MV-4-11 (cell line): ENCODE results near the gene SLC6A5.

Experiments used
- DNase-seq: peaks from one replicate; lab custom pipeline; 2025; lab: John Stamatoyannopoulos, UW

The SLC6A5 gene

DNA sequence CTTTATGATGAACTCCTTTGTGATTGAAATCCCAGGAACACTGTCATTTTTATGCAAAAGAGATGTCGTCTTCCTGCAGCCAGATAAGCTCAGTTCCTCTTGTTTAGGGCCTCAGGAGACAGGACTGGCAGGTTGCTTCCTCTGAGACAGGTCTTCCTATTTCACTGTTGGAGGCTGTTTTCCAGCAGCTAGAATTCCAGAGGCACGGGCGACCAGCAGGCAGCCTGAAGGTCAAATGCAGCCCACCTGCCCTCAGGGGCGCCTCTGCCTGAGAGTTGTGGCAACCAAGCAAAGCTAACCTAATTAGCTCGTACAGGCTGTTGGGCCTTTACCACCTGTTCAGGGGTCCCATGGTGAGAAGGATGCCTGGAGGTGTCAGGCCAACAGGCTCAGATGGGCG lies 22.3 kb downstream of the SLC6A5 start:
- DNase-seq: no peak

DNA sequence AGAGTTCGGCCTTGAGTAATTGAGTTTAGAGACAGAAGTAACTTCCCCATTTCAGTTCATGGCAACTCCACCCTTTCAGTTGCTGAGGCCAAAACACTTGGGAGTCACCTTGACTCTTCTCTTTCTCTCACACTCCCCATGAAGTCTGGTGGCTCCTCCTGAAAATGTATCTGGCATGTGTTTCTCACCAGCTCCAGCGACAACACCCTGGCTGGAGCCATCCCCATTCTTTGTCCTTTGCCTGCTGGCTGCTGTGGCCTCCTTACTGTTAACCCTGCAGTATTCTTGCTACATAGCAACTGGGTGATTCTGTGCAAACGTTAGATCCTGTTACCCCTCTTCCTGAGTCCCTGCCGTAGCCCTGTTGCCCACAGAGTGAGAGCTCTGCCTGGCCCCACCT lies 23.8 kb downstream of the SLC6A5 start:
- peak; percentile 62 for DNase-seq

DNA sequence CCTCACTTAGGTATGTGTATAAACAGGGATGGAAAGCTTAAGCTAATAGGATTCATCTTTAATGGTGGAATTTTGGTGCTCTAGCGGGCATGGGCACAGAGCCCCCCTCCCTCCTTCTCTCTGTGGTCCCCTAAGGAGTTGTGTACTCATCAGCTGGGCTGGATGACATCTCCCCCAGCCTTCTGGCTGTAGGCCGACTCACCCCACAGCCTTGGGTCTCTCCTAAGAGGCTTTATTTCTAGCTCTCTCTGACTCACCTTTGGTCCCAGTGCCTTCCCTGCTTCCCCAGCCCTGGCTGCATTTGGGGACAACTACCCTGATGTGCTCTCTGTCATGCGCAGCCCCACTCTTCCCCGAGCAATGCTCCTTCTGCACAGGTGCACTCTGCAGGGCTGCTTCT lies 26.9 kb downstream of the SLC6A5 start:
- DNase-seq: no peak

DNA sequence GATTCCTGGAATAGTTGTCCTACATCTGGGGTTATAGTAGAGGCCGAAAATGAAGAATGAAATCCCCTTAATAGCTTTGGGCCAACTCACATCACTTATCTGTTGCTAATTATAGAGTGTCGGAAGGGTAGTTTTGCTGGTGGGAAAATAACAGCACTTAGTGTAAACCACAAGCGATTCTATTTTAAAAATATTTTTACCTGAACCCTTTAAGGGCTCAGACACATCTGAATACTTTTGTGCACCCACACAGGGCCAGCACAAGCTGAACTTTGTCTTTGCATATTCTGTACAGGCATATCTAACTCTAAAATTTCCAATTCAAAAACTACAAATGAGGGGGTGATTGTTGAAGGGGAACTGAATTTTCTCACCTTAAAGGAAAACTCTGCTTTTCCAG lies 27.6 kb downstream of the SLC6A5 start:
- DNase-seq: no peak

DNA sequence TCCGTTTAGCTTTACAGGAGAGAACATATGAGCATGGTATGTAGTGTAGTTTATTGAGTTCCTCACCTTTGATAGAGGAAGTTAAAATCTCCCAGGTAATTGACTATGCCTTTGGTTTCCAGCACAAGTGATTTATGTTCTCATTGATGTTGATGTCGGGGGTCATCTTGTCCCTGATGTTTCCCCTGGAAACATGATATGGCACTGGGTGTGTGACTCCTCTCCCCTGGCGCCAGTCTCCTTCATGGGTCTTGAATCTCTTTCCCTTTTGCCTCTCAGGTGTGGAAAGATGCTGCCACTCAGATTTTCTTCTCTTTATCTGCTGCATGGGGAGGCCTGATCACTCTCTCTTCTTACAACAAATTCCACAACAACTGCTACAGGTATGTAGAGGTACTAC lies 28.3 kb downstream of the SLC6A5 start:
- no peak for DNase-seq

DNA sequence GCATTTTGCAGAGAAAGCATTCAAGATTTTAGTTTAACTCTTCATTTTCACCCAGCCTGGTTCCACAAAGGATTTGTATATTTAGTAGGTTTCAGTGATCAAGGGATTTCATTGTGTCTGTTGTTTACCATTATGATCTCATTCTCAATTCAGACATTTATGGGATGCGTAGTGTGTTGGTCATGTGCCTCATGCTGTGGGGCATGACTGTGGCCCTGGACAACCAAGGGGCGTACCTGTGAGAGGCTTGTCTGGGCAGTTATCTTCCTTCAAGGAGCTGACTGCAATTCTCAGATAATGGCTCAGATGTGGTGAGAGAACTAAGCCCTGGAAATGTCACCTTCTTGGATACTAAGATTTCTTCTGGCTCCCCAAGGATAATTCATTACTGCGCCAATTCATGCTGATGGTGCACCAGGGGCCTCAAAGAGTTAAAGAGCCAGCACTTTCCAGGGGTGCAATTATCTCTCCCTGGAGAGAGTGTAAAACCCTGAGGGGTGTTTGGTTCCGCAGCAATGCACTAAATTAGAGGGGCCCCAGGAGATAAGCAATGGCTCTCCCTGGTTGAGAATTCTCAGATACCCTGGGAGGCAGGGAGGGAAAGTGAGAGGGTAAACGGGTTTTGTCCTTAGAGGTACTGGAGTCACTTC lies 32.2 kb downstream of the SLC6A5 start:
- no peak for DNase-seq

DNA sequence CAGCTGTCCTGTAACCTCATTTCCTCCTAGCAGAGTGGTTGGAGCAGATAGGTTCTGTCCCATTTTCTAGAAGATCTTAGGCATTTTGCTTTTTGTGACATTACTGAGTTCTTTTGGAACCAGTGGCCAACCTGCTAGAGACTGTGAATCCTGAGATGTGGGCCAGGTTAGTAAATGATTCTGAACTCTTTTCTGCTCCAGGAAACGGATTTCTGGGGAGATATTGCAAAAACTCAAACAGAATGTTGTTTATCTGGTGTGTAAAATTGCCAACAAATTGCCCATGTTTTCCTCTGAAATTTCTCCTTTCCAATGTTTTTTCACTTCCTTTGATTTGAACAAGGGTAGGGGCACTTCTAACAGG lies 32.7 kb downstream of the SLC6A5 start:
- no peak for DNase-seq

DNA sequence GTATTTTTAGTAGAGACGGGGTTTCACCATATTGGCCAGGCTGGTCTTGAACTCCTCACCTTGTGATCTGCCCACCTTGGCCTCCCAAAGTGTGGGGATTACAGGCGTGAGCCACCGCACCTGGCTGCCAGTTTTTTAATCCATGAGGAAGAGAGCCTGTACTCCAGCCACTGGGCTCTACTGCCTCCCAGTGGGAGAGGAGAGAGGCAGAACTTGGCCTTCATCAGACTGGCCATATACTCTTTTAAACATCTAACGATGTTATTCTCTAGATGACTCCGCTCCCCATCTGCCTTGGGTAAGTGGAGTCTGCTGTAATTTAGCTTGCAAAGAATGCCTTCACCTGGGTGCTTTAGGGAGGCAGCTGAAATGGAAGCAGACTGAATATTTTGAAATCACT lies 34.6 kb downstream of the SLC6A5 start:
- DNase-seq: no peak

DNA sequence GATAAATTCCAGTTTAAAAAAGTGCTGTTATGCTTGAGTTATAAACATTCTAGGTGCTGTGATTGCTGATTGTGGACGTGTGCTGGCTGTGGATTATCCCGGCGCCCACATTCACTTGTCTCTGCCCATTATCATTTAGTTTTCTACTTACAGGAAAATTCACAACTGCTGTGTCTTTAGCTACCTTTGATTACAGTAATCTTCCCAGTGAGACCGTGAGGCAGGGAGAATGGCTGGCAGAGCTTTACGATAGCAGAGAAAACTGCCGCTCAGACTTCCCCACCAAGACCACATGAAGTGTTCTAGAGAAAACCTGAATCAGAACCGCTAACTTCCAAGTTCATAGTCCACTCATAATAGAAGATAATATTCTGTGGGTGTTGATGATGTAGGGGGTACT lies 35.4 kb downstream of the SLC6A5 start:
- no peak for DNase-seq

DNA sequence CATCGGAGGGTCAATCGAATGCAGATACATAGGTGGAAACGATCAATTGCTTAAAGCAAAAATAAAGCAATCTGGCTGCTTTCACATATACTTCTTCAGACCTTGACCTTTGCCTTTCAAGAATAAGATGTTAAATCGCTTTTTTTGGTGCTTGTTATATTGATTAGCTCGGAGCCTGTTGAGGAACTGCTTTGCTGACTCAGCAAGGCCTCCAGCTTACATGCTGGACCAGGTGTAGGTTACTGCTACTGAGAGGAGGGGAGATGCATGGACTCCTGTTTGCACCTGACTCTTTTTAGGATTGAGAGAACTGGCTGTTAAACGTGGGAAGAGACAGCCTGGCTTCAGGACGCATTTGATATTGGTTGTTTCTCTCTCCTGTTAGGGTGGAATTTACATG lies 38.7 kb downstream of the SLC6A5 start:
- DNase-seq: no peak

DNA sequence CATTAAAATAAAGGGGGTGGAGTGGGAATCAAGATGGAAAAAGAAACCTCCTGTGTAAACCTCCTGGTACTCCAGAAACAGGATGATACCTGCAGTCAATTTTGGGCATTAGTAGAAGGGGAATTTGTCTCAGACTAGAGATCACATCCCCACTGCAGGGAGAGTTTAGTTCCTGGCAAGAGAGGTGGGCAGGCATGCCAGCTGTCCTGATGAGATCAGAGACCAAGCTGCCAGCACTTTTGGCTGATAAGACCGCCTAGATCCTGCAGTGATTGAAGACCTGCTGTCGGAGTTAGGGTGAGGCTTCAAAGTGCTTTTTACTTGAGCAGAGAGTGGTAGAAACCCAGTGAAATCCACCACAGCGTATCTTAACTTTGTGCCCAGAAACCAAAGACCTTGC lies 40.3 kb downstream of the SLC6A5 start:
- no peak for DNase-seq

DNA sequence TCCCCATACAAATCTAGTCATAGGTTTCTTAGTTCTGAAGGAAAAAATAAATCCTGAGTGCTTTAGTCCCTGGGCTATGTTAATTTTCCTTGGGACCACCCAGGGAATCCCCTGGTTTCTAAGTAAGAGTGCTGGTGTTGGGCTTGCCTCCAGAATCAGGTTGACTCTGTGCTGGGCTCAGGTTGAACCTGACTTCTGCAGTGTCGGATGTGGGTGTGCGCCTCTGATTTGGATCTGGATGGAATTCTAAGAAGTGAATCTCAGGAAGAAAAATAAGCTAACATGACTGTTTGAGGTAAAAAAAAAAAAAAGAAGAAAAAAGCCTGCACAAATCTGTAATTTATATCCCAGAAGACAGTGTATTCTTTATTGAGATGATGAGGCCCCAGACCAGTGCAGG lies 41.0 kb downstream of the SLC6A5 start:
- no peak for DNase-seq

DNA sequence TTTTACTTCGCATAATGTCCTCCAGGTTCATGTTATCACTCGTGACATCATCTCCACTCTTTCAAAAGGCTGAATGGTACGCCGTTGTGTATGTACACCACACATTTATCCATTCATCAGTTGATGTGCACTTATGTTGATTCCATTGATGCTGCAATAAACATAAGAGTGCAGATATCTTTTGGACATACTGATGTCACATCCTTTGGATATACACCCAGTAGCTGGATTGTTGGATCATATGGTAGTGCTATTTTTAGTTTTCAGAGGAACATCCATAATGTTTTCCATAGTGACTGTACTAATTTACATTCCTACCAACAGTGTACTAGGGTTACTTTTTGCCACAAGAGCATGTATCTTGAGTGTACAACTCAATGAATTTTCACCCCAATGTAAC lies 45.0 kb downstream of the SLC6A5 start:
- DNase-seq: no peak

DNA sequence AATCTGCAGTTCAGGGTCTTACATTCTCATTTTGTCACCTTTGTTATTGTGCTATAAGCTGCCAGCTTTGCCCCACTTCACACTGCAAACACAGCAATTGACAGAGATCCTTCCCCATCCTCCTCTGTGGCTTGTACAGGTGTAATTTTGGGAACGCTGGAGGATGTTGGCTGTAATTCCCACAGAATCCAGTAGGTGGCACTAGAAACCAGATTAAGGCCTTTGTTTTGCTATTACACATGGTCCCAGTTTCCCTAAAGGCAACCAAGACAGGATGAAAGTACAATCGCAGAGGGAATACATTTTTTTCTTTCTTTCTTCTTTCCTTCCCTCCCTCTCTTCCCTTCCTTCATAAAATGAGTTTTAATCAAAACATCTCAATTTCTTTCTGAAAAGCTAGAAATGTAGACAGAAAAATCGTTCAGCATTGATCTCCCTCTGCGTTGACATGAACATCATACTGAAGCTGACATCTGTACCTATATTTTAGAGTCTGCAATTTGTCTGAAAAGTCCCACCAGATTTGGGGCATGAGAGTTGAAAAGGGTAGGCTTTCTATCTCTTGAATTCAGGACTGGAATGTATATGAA lies 48.7 kb downstream of the SLC6A5 start:
- peak; percentile 29 for DNase-seq

DNA sequence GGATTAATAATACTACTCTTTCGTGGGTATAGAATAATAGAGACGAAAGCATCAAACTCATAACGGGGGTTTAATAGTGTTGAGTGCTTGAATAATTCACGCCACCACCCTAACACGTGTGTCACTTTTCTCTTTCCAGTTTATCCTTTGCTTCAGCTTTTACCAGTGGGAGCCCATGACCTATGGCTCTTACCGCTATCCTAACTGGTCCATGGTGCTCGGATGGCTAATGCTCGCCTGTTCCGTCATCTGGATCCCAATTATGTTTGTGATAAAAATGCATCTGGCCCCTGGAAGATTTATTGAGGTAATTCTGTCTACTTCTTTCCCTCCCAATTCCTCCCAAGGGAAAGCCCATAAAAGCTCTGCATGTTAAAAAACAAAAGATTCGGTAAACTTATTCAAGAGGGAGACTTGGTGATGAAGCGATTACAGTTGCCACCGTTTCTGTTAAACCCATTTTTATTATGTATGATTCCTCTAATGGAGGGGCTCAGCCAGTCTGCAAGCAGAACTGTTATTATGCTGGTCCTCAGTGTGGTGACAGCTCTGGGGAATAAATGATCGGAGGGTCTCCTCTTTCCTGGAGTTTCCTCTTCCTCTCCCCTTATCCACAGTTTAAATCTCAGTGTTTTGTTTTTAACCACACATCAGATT lies 52.9 kb downstream of the SLC6A5 start:
- no peak for DNase-seq

DNA sequence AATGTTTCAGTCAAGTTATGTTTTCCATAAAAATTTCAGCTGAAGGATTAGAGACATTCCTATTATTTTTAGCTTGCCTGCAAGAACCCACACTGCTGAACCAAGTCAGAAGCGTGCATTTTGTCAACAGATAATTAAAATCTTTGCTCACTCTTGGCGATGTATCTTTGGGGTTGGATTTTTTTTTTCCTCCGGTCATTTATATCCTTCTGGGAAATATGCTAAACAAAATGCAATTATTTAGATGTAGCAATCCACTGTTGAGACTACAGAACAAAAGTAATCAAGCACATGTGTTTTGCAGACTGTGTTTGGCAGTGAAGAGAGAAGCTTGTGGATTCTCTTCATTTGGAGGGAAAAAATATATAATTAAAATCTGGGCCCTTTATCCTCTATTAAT lies 54.6 kb downstream of the SLC6A5 start:
- DNase-seq: no peak

DNA sequence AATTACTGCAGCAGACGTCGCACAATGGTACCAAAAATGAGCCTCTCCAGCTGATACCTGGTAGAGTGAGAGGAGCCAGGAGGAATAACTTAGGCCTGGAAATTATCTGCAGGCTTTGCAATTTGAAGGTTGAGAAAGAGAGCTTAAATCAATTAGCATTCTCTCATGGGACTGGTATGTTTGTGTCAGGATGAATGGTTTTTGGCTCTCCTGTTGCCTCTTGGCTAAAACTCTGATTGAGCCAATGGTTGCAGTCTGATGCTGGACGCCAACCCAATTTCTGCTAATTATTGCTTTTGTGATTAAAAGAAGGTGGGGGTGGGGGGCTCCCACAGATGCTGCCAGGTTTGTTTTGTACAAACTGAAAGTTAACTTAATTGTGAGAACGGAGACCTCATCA lies 57.5 kb downstream of the SLC6A5 start:
- DNase-seq: no peak

DNA sequence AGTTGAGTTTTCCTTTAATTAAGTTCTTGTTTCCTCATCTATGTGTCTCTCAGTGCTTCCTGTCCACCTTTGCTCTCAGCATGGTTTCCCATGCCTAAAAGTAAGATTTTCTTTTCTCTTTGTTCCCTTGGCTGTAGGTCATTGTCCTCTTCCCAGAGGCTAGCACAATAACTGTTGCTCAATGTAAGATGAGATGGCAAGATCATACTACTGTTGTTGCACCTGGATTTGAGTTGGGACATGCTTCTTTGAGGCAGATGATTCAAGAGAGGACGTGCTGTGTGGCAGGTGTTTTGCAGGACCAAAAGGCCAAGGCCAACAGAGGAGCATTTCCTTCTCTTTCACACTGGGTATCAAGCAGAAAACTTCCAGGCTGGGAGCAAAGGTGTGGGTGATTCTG lies 58.7 kb downstream of the SLC6A5 start:
- no peak for DNase-seq

DNA sequence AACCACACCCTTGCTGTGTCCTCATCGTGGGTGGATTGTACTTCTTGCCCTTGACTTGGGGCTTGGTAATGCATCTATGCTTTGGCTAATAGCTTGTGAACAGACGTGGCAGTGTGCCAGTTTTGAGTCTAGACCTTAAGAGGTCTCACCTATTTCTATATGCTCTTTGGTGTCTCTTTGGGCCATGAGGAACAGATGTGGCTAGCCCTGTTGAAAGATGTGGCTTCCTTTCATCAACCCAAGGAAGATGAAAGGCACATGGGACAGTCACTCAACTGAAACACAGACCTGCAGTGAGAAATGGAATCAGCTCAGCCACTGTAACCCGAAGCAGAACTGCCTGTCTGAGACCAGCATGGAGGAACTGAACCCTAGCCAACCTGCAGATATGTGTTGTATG lies 62.0 kb downstream of the SLC6A5 start:
- DNase-seq: no peak

DNA sequence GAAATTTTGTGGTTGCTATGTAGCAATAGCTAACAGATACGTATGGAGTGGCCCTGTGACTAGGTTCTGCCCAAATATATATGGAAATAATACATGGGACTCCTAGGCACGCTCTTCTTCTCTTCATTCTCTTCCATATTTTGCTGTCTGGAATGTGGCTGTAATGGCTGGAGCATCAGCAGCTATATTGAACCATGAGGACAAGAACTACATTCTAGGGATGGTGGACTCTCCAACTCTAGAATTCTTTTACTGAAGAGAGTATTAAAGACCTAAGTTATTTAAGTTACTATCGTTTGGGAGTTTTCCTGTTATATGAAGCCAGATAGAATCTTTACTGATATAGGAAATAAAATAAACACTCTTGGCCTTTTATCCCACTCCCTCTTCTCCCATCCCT lies 62.4 kb downstream of the SLC6A5 start:
- no peak for DNase-seq

DNA sequence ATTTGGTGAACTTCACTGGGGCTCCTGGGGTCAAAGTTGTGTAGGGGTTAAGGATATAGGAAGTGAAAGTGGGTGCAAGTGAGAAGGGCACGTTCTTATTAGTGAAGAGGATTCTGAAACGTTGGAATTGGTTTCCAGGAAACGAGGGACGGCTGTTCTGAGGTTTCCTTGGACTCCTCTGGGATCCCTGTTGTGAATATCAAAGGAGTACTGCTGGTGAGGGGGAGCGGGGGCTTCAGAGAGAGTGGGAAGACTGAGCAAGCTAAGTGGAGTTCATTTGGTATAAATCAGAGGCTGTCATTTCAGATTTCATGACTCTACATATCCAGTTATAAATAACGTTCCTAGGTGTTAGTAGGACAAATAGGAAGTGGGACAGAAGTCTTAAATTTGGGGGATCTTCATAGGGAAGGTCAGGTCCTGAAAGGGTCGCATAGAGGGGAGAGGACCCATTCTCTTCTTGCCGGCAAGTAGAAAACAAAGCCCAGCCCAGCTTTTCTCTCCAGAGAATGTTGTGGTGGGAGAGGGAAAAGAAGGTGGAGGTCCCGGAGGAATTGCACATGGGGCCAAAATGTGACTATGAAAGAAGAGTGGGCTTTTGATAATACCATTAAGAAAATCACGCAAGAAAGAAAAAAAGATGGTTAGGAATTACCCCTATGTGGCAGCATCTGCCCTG lies 68.9 kb downstream of the SLC6A5 start:
- DNase-seq: peak; percentile 51

DNA sequence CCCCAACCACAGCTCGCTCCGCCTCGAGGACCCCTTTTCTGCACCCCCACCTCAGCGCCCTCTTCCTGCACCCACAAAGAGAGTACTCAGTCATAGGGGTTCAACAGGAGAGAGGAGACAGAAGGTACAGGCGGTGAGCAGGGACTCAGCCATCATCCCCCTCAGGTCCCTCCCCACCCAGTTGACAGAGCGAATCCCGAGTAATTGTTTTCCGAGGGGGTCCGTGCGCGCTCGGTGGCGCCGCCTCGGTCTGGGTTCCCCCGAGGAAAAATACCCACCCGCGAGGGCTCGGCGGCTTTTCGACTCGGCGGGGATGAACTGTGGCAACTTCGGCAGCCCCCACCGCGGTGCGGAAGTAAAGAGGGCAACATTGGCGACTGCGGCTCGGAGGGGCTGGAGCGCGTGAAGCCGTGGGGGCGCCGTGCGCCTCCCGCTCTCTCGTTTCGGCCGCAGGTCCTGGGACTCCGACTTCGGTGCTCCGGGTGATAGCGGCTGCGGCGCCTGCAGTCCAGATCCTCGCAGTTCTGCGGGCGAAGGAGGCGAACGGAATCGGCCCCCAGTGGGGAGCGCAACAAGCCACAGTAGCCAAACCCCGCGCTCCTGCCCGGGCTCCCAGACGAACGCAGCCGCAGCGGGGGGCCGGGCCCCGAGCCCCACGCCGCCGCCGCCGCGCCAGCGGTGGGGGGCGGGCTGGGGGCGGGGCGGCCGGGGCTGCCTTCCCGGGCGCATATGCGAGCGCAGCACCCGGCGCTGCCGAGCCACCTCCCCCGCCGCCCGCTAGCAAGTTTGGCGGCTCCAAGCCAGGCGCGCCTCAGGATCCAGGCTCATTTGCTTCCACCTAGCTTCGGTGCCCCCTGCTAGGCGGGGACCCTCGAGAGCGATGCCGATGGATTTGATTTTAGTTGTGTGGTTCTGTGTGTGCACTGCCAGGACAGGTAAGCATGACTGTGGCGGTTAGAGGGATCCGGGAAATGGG lies 69.7 kb downstream of the SLC6A5 start, which contains the start of gene NELL1:
TSS of gene NELL1 (plus strand) at position 743 of the 976 bp plus-strand sequence.
- no peak for DNase-seq
